NCI-H748 (cell line): Measurements from ENCODE around the gene CBL.

Source experiments
- DNase-seq: peaks from one replicate; lab custom pipeline; 2025; ENCODE audit not compliant: unreplicated experiment; lab: John Stamatoyannopoulos, UW

Gene CBL

GRCh38 chr11:119329320-119329719 is 123.2 kb downstream of the CBL start:
- no peak for DNase-seq

- DNase-seq = no peak
These were observed 124.1 kb downstream of the CBL start for GRCh38 chr11:119330237-119330636.

- no peak for DNase-seq
These were observed 126.1 kb downstream of the CBL start for GRCh38 chr11:119332111-119332765.

GRCh38 chr11:119334174-119334930 is 128.2 kb downstream of the CBL start, which contains the start of gene RNF26:
TSS of gene RNF26 (plus strand) at chr11:119334527. CDS start at chr11:119335123, 596 bp downstream.
- DNase-seq = peak; percentile 97

- DNase-seq = no peak
These were observed 129.0 kb downstream of the CBL start for GRCh38 chr11:119335091-119335654.

- no peak for DNase-seq
These were observed 129.8 kb downstream of the CBL start for GRCh38 chr11:119335655-119336543.

- no peak for DNase-seq
These were observed 130.8 kb downstream of the CBL start for GRCh38 chr11:119336744-119337469.

- DNase-seq = no peak
These were observed 131.6 kb downstream of the CBL start for GRCh38 chr11:119337581-119338317.

GRCh38 chr11:119338318-119338890 is 132.3 kb downstream of the CBL start:
- DNase-seq = peak; percentile 60

GRCh38 chr11:119338965-119339588 is 132.9 kb downstream of the CBL start:
- DNase-seq = no peak

- DNase-seq = peak; percentile 41
These were observed 133.6 kb downstream of the CBL start for GRCh38 chr11:119339589-119340334.

- no peak for DNase-seq
These were observed 134.4 kb downstream of the CBL start, which contains the start of gene C1QTNF5 for GRCh38 chr11:119340335-119341221. TSS of gene C1QTNF5 (minus strand) at chr11:119340883. CDS start at chr11:119340397, 486 bp downstream.

- no peak for DNase-seq
These were observed 135.3 kb downstream of the CBL start for GRCh38 chr11:119341222-119342022.

- DNase-seq = no peak
These were observed 135.8 kb downstream of the CBL start for GRCh38 chr11:119342023-119342300.

- no peak for DNase-seq
These were observed 136.4 kb downstream of the CBL start for GRCh38 chr11:119342362-119343130.

GRCh38 chr11:119343726-119344125 is 137.6 kb downstream of the CBL start:
- no peak for DNase-seq
